ENCODE results near the gene PTK6. TPM values are rescaled to one million over a fixed set of nuclear protein-coding genes. Genes with fewer than 3 reads are reported as not detected.
A peak's percentile ranks its signal among the peaks of the same experiment; 100 is the strongest.
"Not testable (repeated sequence)": the region's sequence is repeated elsewhere in the genome, so short reads cannot be mapped to it uniquely, and the experiment has no call there.

Gene PTK6
- total RNA-seq, 4 donors from 2014 or later, result 0.11 TPM; not detected in 3

DNA sequence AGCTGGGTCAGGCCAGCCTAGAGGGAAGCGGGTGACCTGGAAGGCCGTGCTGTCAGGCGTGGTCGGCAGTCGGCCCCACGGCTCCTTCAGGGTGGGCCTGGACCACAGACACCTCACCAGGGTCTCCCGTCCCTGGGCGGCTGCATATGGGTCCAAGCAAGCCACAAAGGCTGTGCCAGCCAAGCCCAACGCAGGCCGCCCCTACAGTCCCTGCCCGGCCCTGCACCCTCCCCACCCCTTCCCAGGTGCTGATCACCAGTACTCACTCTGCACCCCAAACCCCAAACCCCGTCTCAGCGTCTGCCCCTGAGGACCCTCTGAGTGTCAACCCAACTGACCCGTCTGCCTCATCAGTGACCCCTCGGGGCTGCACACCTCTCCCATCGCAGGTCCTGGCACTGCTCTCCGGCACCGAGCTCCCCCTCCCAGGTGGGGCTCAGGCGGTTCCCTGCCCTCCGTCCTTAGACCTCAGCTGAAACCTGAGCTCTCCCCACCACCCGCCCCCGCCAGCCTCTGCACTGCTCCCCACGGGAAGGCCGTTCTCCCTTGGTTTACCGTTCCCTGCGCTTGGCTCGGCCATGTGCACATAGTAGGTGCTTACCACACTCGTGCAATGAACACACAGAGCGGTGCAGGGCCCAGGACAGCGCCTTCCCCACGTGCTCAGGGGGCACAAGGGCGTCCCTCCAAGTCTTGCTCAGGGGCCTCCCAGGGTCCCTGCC is 18.1 kb downstream of the PTK6 start:
- no peaks in the 10 kb centered on the region for H3K9me3 ChIP-seq
- 78 to 83% methylated on average over 24 to 26 of the region's 32 CpGs for WGBS, 2 donors
- TF ChIP-seq, protein P1, sequence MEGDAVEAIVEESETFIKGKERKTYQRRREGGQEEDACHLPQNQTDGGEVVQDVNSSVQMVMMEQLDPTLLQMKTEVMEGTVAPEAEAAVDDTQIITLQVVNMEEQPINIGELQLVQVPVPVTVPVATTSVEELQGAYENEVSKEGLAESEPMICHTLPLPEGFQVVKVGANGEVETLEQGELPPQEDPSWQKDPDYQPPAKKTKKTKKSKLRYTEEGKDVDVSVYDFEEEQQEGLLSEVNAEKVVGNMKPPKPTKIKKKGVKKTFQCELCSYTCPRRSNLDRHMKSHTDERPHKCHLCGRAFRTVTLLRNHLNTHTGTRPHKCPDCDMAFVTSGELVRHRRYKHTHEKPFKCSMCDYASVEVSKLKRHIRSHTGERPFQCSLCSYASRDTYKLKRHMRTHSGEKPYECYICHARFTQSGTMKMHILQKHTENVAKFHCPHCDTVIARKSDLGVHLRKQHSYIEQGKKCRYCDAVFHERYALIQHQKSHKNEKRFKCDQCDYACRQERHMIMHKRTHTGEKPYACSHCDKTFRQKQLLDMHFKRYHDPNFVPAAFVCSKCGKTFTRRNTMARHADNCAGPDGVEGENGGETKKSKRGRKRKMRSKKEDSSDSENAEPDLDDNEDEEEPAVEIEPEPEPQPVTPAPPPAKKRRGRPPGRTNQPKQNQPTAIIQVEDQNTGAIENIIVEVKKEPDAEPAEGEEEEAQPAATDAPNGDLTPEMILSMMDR (IDR thresholded peaks at IDR 0.05), result no peak
- no peak for TF ChIP-seq POLR2A (IDR thresholded peaks at IDR 0.05)
- peak overlapping the region in 1 of 3 donors; percentile 94 for H3K4me3 ChIP-seq (replicated peaks in 1 of 3)
- no peak for DNase-seq
- H3K27ac ChIP-seq, result no peak overlapping the region
- H3K27me3 ChIP-seq, result no peaks in the 10 kb centered on the region
- intact Hi-C loops (cut with DNase I), result no loop called here
- peaks cover 0 to 4% of the 10 kb centered on the region in 2 donors for H3K36me3 ChIP-seq
- H3K4me1 ChIP-seq, result peaks cover 23 to 25% of the 10 kb centered on the region in 2 donors

DNA sequence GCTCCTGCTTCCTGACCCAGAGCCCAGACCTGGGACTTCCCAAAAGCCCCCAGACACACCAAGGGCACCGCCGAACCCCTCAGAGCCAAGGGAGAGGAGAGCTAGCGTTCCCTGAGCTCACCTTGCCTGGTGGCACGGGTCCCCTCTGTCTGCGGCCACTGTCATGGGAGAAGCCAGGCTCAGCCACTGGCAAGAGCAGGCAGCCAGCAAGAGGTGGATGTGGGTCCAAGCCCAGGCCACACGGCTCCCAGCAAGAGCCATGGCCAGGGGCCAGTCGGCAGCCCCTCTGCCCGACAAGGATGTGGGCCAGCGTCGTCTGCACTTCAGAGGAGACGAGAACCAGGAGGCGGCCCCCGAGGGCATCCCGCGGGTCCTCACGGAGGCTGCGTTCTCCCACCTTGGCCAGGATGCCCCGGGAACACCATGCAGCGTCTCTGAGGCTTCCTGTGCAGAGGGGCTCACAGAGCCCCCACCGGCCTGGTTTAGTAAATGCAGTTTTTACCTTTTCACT is 18.8 kb downstream of the PTK6 start:
- H3K9me3 ChIP-seq, result no peaks in the 10 kb centered on the region
- TF ChIP-seq POLR2A (IDR thresholded peaks at IDR 0.05), result no peak
- TF ChIP-seq, protein P1 (IDR thresholded peaks at IDR 0.05), result no peak
- no peak overlapping the region for H3K27ac ChIP-seq
- H3K4me1 ChIP-seq, result peaks cover 23 to 25% of the 10 kb centered on the region in 2 donors
- WGBS, 2 donors, result 75 to 90% methylated on average over 4 to 17 of the region's 20 CpGs
- DNase-seq, result no peak
- H3K36me3 ChIP-seq, result peaks cover 0 to 4% of the 10 kb centered on the region in 2 donors
- no peaks in the 10 kb centered on the region for H3K27me3 ChIP-seq
- intact Hi-C loops (cut with DNase I), result no loop called here
- no peak overlapping the region for H3K4me3 ChIP-seq (replicated peaks in 1 of 3)

DNA sequence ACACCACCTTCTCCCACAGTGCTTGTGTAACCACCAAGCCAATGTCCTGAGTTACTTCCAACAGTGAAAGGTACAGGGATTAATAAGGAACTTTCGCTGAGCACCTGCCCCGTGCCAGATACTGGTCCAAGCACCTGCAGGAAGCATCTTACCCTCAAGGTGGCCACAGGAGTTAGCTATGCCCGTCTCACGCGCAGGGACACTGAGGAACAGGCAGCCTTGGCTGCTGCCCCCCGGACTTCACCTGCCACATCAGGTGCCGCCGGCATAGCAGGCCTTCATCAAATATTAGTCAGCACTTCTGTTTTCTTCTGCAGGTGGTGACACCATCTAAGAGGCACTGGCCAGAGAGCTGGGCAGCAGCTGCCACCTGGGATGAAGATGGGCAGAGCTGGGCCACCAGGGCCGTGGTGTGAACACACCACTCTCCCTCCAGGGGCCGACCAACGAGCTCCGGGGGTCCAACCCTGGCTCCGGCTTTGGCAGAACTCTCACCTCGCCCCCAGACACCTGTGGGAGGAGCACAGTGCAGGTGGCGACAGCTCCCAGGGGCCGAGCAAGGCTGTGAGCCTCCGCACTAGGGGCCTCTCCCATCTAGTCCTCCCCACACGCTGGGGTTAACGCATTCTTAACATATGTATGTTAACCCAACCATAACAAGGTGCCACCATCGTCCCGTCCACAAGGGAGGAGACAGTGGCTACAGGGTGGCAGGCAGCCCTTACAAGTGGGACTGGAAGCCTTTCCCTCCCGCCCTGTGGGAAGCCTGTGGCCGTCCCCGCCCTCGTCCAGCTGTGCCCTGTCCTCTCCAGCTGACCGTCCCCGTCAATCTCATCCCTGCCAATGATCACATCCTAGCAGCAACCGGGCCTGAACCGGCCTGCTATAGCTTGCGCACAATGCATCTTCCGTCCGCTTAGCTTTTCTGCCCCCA is 19.5 kb downstream of the PTK6 start:
- DNase-seq, result no peak
- Histone ChIP-seq H3K36me3 (no peaks in the 10 kb centered on the region), H3K4me3 (replicated peaks in 1 of 3) (no peak overlapping the region), H3K27me3 (no peaks in the 10 kb centered on the region), H3K4me1 (peaks cover 20 to 23% of the 10 kb centered on the region in 2 donors), H3K9me3 (no peaks in the 10 kb centered on the region), H3K27ac (no peak overlapping the region)
- TF ChIP-seq, protein P1 (IDR thresholded peaks at IDR 0.05), result no peak
- no peak for TF ChIP-seq POLR2A (IDR thresholded peaks at IDR 0.05)
- intact Hi-C loops (cut with DNase I), result no loop called here
- WGBS, 2 donors, result 95 to 97% methylated on average over 21 to 26 of the region's 32 CpGs

DNA sequence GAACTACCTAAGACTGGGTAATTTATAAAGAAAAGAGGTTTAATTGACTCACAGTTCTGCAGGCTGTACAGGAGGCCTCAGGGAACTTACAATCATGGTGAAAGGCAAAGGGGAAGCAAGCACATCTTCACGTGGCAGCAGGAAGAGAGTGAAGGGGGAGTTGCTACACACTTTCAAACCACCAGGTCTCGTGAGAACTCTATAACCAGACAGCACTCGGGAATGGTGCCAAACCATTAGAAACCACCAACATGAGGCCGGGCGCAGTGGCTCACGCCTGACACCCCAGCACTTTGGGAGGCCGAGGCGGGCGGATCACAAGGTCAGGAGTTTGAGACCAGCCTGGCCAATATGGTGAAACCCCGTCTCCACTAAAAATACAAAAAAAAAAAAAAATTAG is 22.7 kb downstream of the PTK6 start:
- WGBS, 2 donors, result 65 to 80% methylated on average over 10 of the region's 10 CpGs
- H3K36me3 ChIP-seq; intact Hi-C loops (cut with DNase I); H3K27ac ChIP-seq; DNase-seq; H3K27me3 ChIP-seq; H3K9me3 ChIP-seq; H3K4me3 ChIP-seq (replicated peaks in 1 of 3); H3K4me1 ChIP-seq: not testable (repeated sequence)

DNA sequence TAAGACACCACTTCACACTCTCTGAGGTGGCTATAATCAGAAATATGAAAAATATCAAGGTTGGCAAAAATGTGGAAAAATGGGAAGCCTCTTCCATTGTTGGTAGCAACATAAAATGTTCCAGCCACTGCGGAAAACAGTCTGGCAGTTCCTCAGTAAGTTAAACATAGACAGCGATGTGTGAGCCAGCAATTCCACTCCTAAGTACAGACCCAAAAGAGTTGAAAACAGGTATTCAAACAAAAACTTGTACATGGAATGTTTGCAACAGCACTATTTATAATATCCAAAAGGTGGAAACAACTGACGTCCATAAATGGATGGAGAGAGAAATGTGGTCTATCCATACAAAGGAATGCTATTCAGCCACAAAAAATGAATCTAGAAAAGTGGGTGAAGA is 24.0 kb downstream of the PTK6 start:
- WGBS, 2 donors, result 85 to 92% methylated on average over 3 of the region's 3 CpGs
- no peak overlapping the region for H3K27ac ChIP-seq
- no peak for DNase-seq
- no peaks in the 10 kb centered on the region for H3K9me3 ChIP-seq
- H3K4me3 ChIP-seq (replicated peaks in 1 of 3), result no peak overlapping the region
- H3K36me3 ChIP-seq, result no peaks in the 10 kb centered on the region
- intact Hi-C loops (cut with DNase I), result no loop called here
- no peaks in the 10 kb centered on the region for H3K27me3 ChIP-seq
- no peaks in the 10 kb centered on the region for H3K4me1 ChIP-seq
- TF ChIP-seq, protein P1 (IDR thresholded peaks at IDR 0.05), result no peak
- TF ChIP-seq POLR2A (IDR thresholded peaks at IDR 0.05), result no peak
